SK-N-SH treated with all-trans-retinoic acid at 6 μM for 48 hours (cell line): Measurements from ENCODE around the gene YPEL2.

Source experiments
- BACH2 ChIP-seq: fragments of 250-450 bp; sonication (Bioruptor Pico); IDR thresholded peaks from 2 replicates; pipeline ENCODE4 v1.9.0; 2021; ENCODE audit warnings: mild to moderate bottlenecking, borderline replicate concordance
- CSRNP3 ChIP-seq: fragments of 250-450 bp; sonication (Bioruptor Pico); IDR thresholded peaks from 2 replicates; pipeline ENCODE4 v1.5.1; 2021; ENCODE audit warnings: mild to moderate bottlenecking, moderate library complexity
- ESRRG ChIP-seq: fragments of 250-450 bp; sonication (Bioruptor Pico); IDR thresholded peaks from 2 replicates; pipeline ENCODE4 v1.6.1; 2021; ENCODE audit warnings: mild to moderate bottlenecking
- OSR1 ChIP-seq: fragments of 250-450 bp; sonication (Bioruptor Pico); IDR thresholded peaks from 2 replicates; pipeline ENCODE4 v1.8.0; 2022; ENCODE audit warnings: moderate library complexity, mild to moderate bottlenecking, inconsistent platforms
- POU6F1 ChIP-seq: fragments of 250-450 bp; sonication (Bioruptor Pico); IDR thresholded peaks from 2 replicates; pipeline ENCODE4 v1.8.0; 2021; ENCODE audit warnings: low read depth, mild to moderate bottlenecking, moderate library complexity, borderline replicate concordance
- RARB ChIP-seq: fragments of 250-450 bp; sonication (Bioruptor Pico); IDR thresholded peaks from 2 replicates; pipeline ENCODE4 v1.8.0; 2021; ENCODE audit warnings: mild to moderate bottlenecking, moderate library complexity
- SNAI2 ChIP-seq: fragments of 250-450 bp; sonication (Bioruptor Pico); IDR thresholded peaks from 2 replicates; pipeline ENCODE4 v1.5.0; 2020; ENCODE audit warnings: mild to moderate bottlenecking, moderate library complexity
- TCF4 ChIP-seq: fragments of 250-450 bp; sonication (Bioruptor Pico); IDR thresholded peaks from 2 replicates; pipeline ENCODE4 v1.8.0; 2021; ENCODE audit warnings: mild to moderate bottlenecking, moderate library complexity, borderline replicate concordance
- ZFP3 ChIP-seq: fragments of 250-450 bp; sonication (Bioruptor Pico); IDR thresholded peaks from 2 replicates; pipeline ENCODE4 v1.5.0; 2020; ENCODE audit warnings: mild to moderate bottlenecking, moderate library complexity
- ZNF565 ChIP-seq: fragments of 450-650 bp; formaldehyde crosslinking; conservative IDR thresholded peaks from 2 replicates; pipeline ENCODE4 v1.5.0; 2020; ENCODE audit warnings: low read depth, mild to moderate bottlenecking, moderate library complexity
- TF ChIP-seq, protein P1 (sequence below): fragments of 250-450 bp; sonication (Bioruptor Pico); IDR thresholded peaks from 2 replicates; pipeline ENCODE4 v1.5.1; 2020; ENCODE audit warnings: low read depth, mild to moderate bottlenecking, moderate library complexity
- TF ChIP-seq, protein P2 (sequence below): fragments of 250-450 bp; sonication (Bioruptor Pico); IDR thresholded peaks from 2 replicates; pipeline ENCODE4 v1.5.0; 2020; ENCODE audit warnings: mild to moderate bottlenecking, moderate library complexity
- TF ChIP-seq, protein P3 (sequence below): fragments of 250-450 bp; sonication (Bioruptor Pico); IDR thresholded peaks from 2 replicates; pipeline ENCODE4 v1.8.0; 2020; ENCODE audit warnings: mild to moderate bottlenecking, moderate library complexity, borderline replicate concordance

GRCh38 chr17:59300941-59301340, 30.5 kb upstream of the YPEL2 start:
- TF ChIP-seq, protein P1, sequence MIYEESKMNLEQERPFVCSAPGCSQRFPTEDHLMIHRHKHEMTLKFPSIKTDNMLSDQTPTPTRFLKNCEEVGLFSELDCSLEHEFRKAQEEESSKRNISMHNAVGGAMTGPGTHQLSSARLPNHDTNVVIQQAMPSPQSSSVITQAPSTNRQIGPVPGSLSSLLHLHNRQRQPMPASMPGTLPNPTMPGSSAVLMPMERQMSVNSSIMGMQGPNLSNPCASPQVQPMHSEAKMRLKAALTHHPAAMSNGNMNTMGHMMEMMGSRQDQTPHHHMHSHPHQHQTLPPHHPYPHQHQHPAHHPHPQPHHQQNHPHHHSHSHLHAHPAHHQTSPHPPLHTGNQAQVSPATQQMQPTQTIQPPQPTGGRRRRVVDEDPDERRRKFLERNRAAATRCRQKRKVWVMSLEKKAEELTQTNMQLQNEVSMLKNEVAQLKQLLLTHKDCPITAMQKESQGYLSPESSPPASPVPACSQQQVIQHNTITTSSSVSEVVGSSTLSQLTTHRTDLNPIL (CRISPR knock-in tag), result no peak
- TF ChIP-seq SNAI2 (no peak), OSR1 (no peak), ZFP3 (CRISPR knock-in tag) (no peak), CSRNP3 (CRISPR knock-in tag) (no peak), ESRRG (CRISPR knock-in tag) (no peak), BACH2 (CRISPR knock-in tag) (no peak), POU6F1 (no peak), TCF4 (CRISPR knock-in tag) (no peak), RARB (no peak), ZNF565 (CRISPR knock-in tag) (no peak)
- TF ChIP-seq, protein P2, sequence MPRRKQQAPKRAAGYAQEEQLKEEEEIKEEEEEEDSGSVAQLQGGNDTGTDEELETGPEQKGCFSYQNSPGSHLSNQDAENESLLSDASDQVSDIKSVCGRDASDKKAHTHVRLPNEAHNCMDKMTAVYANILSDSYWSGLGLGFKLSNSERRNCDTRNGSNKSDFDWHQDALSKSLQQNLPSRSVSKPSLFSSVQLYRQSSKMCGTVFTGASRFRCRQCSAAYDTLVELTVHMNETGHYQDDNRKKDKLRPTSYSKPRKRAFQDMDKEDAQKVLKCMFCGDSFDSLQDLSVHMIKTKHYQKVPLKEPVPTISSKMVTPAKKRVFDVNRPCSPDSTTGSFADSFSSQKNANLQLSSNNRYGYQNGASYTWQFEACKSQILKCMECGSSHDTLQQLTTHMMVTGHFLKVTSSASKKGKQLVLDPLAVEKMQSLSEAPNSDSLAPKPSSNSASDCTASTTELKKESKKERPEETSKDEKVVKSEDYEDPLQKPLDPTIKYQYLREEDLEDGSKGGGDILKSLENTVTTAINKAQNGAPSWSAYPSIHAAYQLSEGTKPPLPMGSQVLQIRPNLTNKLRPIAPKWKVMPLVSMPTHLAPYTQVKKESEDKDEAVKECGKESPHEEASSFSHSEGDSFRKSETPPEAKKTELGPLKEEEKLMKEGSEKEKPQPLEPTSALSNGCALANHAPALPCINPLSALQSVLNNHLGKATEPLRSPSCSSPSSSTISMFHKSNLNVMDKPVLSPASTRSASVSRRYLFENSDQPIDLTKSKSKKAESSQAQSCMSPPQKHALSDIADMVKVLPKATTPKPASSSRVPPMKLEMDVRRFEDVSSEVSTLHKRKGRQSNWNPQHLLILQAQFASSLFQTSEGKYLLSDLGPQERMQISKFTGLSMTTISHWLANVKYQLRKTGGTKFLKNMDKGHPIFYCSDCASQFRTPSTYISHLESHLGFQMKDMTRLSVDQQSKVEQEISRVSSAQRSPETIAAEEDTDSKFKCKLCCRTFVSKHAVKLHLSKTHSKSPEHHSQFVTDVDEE (CRISPR knock-in tag), result no peak
- TF ChIP-seq, protein P3, sequence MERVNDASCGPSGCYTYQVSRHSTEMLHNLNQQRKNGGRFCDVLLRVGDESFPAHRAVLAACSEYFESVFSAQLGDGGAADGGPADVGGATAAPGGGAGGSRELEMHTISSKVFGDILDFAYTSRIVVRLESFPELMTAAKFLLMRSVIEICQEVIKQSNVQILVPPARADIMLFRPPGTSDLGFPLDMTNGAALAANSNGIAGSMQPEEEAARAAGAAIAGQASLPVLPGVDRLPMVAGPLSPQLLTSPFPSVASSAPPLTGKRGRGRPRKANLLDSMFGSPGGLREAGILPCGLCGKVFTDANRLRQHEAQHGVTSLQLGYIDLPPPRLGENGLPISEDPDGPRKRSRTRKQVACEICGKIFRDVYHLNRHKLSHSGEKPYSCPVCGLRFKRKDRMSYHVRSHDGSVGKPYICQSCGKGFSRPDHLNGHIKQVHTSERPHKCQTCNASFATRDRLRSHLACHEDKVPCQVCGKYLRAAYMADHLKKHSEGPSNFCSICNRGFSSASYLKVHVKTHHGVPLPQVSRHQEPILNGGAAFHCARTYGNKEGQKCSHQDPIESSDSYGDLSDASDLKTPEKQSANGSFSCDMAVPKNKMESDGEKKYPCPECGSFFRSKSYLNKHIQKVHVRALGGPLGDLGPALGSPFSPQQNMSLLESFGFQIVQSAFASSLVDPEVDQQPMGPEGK, result no peak
